ENCODE data around the gene S1PR4. TPM values are rescaled to one million over a fixed set of nuclear protein-coding genes. Genes with fewer than 3 reads are reported as not detected.

The S1PR4 gene
- total RNA-seq, 2 donors from 2014 or later = 1.8 to 3.3 TPM

GRCh38 chr19:3161453-3161852, 17.1 kb upstream of the S1PR4 start:
- ATAC-seq (no peak), DNase-seq (no peak)
- Histone ChIP-seq H3K27me3 (no peaks in the 10 kb centered on the region), H3K36me3 (replicated peaks in 1 of 2; ENCODE audit: insufficient read depth in 1 of 2, low read depth in 2 of 2) (no peaks in the 10 kb centered on the region), H3K4me3 (no peak overlapping the region), H3K9me3 (no peaks in the 10 kb centered on the region), H3K4me1 (no peaks in the 10 kb centered on the region), H3K27ac (no peak overlapping the region)
- 84 to 89% methylated on average over 4 of the region's 4 CpGs for WGBS, 2 donors
- TF ChIP-seq, protein P1, sequence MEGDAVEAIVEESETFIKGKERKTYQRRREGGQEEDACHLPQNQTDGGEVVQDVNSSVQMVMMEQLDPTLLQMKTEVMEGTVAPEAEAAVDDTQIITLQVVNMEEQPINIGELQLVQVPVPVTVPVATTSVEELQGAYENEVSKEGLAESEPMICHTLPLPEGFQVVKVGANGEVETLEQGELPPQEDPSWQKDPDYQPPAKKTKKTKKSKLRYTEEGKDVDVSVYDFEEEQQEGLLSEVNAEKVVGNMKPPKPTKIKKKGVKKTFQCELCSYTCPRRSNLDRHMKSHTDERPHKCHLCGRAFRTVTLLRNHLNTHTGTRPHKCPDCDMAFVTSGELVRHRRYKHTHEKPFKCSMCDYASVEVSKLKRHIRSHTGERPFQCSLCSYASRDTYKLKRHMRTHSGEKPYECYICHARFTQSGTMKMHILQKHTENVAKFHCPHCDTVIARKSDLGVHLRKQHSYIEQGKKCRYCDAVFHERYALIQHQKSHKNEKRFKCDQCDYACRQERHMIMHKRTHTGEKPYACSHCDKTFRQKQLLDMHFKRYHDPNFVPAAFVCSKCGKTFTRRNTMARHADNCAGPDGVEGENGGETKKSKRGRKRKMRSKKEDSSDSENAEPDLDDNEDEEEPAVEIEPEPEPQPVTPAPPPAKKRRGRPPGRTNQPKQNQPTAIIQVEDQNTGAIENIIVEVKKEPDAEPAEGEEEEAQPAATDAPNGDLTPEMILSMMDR (IDR thresholded peaks at IDR 0.05) = no peak
- TF ChIP-seq POLR2A (IDR thresholded peaks at IDR 0.05) = no peak
- intact Hi-C loops (cut with DNase I) = loop anchor here (5.0 to 10.0 kb wide), 2 partner anchors 207 to 274 kb away; no protein-coding TSS in a partner anchor

GRCh38 chr19:3162418-3163229, 15.9 kb upstream of the S1PR4 start:
- Histone ChIP-seq H3K4me1 (no peaks in the 10 kb centered on the region), H3K27me3 (no peaks in the 10 kb centered on the region), H3K4me3 (no peak overlapping the region), H3K27ac (no peak overlapping the region), H3K9me3 (no peaks in the 10 kb centered on the region), H3K36me3 (replicated peaks in 1 of 2; ENCODE audit: insufficient read depth in 1 of 2, low read depth in 2 of 2) (no peaks in the 10 kb centered on the region)
- ATAC-seq (peak; percentile 26), DNase-seq (no peak)
- TF ChIP-seq, protein P1 (IDR thresholded peaks at IDR 0.05) = no peak
- no peak for TF ChIP-seq POLR2A (IDR thresholded peaks at IDR 0.05)
- intact Hi-C loops (cut with DNase I) = loop anchor here (5.0 to 10.0 kb wide), 2 partner anchors 208 to 275 kb away; no protein-coding TSS in a partner anchor
- 45 to 50% methylated on average over 18 to 37 of the region's 38 CpGs for WGBS, 2 donors

DNA sequence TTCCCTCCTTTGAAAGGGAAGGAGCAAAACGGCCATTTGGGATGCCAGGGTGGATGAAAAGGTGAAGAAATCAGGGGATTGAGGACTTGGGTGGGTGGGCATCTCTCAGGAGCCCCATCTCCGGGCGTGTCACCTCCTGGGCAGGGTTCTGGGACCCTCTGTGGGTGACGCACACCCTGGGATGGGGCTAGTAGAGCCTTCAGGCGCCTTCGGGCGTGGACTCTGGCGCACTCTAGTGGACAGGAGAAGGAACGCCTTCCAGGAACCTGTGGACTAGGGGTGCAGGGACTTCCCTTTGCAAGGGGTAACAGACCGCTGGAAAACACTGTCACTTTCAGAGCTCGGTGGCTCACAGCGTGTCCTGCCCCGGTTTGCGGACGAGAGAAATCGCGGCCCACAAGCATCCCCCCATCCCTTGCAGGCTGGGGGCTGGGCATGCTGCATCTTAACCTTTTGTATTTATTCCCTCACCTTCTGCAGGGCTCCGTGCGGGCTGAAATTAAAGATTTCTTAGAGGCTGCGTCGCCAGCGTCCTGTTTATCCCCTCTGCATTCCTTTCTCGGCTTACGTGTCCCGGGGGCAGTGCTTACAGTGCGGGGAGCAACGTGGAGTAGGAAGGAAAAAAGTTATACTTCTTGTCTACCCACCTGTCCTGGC, 15.2 kb upstream of the S1PR4 start:
- Histone ChIP-seq H3K4me3 (no peak overlapping the region), H3K27me3 (no peaks in the 10 kb centered on the region), H3K4me1 (no peaks in the 10 kb centered on the region), H3K36me3 (replicated peaks in 1 of 2; ENCODE audit: insufficient read depth in 1 of 2, low read depth in 2 of 2) (no peaks in the 10 kb centered on the region), H3K9me3 (no peaks in the 10 kb centered on the region), H3K27ac (no peak overlapping the region)
- TF ChIP-seq POLR2A (IDR thresholded peaks at IDR 0.05) = no peak
- TF ChIP-seq, protein P1 (IDR thresholded peaks at IDR 0.05) = peak; percentile 82 to 96 (median 85)
- intact Hi-C loops (cut with DNase I) = loop anchor here (5.0 to 10.0 kb wide), 2 partner anchors 209 to 276 kb away; no protein-coding TSS in a partner anchor
- peak; percentile 91 for ATAC-seq
- peak; percentile 58 to 68 (median 62) for DNase-seq
- 7 to 22% methylated on average over 21 to 27 of the region's 27 CpGs for WGBS, 2 donors

DNA sequence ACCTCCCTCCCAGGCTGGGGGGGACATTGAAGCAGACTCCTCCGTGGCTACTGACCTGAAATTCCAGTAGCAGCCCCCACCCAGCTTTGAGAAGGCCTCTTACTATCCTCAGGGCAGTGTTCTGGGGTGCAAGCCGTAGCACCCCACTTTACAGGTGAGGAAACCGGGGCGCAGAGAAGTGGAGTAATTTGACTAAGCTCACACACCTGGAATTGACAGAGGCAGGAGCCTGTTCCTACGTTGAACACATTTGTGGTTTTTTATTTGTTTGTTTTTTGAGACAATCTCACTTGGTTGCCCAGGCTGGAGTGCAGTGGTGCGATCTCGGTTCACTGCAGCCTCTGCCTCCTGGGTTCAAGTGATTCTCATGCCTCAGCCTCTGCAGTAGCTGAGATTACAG, 14.6 kb upstream of the S1PR4 start:
- no peaks in the 10 kb centered on the region for H3K36me3 ChIP-seq (replicated peaks in 1 of 2; ENCODE audit: insufficient read depth in 1 of 2, low read depth in 2 of 2)
- ATAC-seq (no peak), DNase-seq (no peak)
- H3K4me1 ChIP-seq = no peaks in the 10 kb centered on the region
- intact Hi-C loops (cut with DNase I) = loop anchor here (5.0 to 10.0 kb wide), 2 partner anchors 209 to 277 kb away; no protein-coding TSS in a partner anchor
- 37 to 53% methylated on average over 7 of the region's 7 CpGs for WGBS, 2 donors
- no peak overlapping the region for H3K4me3 ChIP-seq
- H3K27ac ChIP-seq = no peak overlapping the region
- no peaks in the 10 kb centered on the region for H3K27me3 ChIP-seq
- H3K9me3 ChIP-seq = no peaks in the 10 kb centered on the region
- TF ChIP-seq, protein P1 (IDR thresholded peaks at IDR 0.05) = no peak
- no peak for TF ChIP-seq POLR2A (IDR thresholded peaks at IDR 0.05)
